Effector CD8-positive, alpha-beta T cell (primary cell): Measurements from ENCODE around the gene FHOD1.

Experiments used
- DNase-seq: peaks from one replicate; lab custom pipeline; 2025; lab: John Stamatoyannopoulos, UW

Gene FHOD1

GRCh38 chr16:67207249-67208091 lies 39.8 kb downstream of the FHOD1 start:
- DNase-seq: no peak

- no peak for DNase-seq
Measured at GRCh38 chr16:67206838-67207248, 40.4 kb downstream of the FHOD1 start.

- DNase-seq: no peak
Measured at GRCh38 chr16:67206129-67206837, 41.0 kb downstream of the FHOD1 start.

- DNase-seq: no peak
Measured at GRCh38 chr16:67204076-67204475, 43.2 kb downstream of the FHOD1 start.

GRCh38 chr16:67202956-67203493 lies 44.3 kb downstream of the FHOD1 start:
- DNase-seq: no peak

GRCh38 chr16:67202426-67202825 lies 44.9 kb downstream of the FHOD1 start:
- DNase-seq: no peak

GRCh38 chr16:67201411-67202345 lies 45.6 kb downstream of the FHOD1 start:
- no peak for DNase-seq

- DNase-seq: no peak
Measured at GRCh38 chr16:67200491-67200890, 46.8 kb downstream of the FHOD1 start.

- no peak for DNase-seq
Measured at GRCh38 chr16:67199808-67200198, 47.5 kb downstream of the FHOD1 start.

GRCh38 chr16:67199011-67199807 lies 48.1 kb downstream of the FHOD1 start, which contains the start of gene ELMO3:
Gene ELMO3 (plus strand): TSS chr16:67199131. CDS start chr16:67199327, 196 bp downstream.
- no peak for DNase-seq

- no peak for DNase-seq
Measured at GRCh38 chr16:67198238-67198734, 49.0 kb downstream of the FHOD1 start.

- no peak for DNase-seq
Measured at GRCh38 chr16:67197704-67198103, 49.6 kb downstream of the FHOD1 start.

GRCh38 chr16:67196881-67197280 lies 50.4 kb downstream of the FHOD1 start:
- no peak for DNase-seq

- DNase-seq: no peak
Measured at GRCh38 chr16:67195676-67196075, 51.6 kb downstream of the FHOD1 start.

- no peak for DNase-seq
Measured at GRCh38 chr16:67194260-67194659, 53.0 kb downstream of the FHOD1 start.

- no peak for DNase-seq
Measured at GRCh38 chr16:67193536-67193935, 53.7 kb downstream of the FHOD1 start.

- no peak for DNase-seq
Measured at GRCh38 chr16:67192781-67193361, 54.4 kb downstream of the FHOD1 start.

- peak; percentile 65 for DNase-seq
Measured at GRCh38 chr16:67191995-67192681, 55.1 kb downstream of the FHOD1 start, which contains the start of gene E2F4. Gene E2F4 (plus strand): TSS chr16:67192155. CDS start chr16:67192228, 73 bp downstream.

GRCh38 chr16:67191411-67191994 lies 55.8 kb downstream of the FHOD1 start:
- DNase-seq: no peak
